ENCODE measurements around the gene FOXP1.

FOXP1 gene

DNA sequence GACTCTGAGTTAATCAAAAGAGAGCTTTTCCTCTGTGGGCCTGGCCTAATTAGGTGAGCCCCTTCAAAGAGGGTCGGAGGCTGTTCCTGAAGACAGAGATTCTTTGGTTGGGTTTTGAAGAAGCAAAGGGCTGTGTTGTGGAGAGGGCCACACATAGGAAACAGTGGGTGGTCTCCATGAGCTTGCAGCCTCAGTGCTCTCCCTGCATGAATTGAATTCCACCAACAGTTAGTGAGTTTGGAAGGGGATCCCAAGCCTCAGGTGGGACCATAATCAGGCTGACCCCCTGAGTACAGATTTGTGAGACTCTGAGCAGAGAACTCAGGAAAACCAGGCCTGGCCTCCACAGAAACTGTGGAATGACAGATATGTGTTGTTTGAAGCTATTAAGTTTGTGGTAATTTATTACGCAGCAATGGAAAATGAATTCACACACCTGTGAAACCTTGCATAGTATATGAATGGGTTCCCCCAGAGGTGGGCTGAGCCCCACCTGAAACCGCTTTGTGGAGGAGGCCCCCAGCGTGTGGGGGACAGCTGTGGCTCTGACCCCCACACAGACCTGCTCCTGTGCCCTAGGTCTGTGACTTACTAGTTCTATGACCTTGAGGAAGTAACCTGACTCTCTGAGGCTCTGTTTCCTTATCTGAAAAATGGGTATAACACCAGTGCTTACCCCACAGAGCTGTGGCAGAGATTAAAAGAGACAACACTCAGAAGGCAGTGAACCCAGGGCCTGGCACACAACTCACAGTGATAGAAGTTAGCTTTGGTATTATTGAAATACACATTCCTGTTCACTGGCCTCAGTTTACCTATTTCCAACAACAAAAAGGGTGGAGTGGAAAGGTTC lies 431.3 kb downstream of the FOXP1 start:
- Histone ChIP-seq H3K36me3 (ENCODE audit: control insufficient read depth in 5 of 5, insufficient read depth in 5 of 5, low read length in 5 of 5) (no peaks in the 10 kb centered on the region), H3K4me1 (ENCODE audit: control insufficient read depth in 5 of 5, insufficient read depth in 5 of 5, low read length in 5 of 5) (peaks cover 0 to 5% (median 0%) of the 10 kb centered on the region in 5 donors), H3K4me3 (ENCODE audit: low read depth in 1 of 5, low read length in 5 of 5) (no peak overlapping the region), H3K9ac (ENCODE audit: low read length in 5 of 5) (no peak overlapping the region), H3K27me3 (ENCODE audit: control insufficient read depth in 5 of 5, insufficient read depth in 4 of 5, low read length in 5 of 5) (no peaks in the 10 kb centered on the region), H3K9me3 (ENCODE audit: control insufficient read depth in 5 of 5, low read length in 5 of 5) (no peaks in the 10 kb centered on the region), H3K27ac (ENCODE audit: low read depth, low read length) (no peak overlapping the region)

DNA sequence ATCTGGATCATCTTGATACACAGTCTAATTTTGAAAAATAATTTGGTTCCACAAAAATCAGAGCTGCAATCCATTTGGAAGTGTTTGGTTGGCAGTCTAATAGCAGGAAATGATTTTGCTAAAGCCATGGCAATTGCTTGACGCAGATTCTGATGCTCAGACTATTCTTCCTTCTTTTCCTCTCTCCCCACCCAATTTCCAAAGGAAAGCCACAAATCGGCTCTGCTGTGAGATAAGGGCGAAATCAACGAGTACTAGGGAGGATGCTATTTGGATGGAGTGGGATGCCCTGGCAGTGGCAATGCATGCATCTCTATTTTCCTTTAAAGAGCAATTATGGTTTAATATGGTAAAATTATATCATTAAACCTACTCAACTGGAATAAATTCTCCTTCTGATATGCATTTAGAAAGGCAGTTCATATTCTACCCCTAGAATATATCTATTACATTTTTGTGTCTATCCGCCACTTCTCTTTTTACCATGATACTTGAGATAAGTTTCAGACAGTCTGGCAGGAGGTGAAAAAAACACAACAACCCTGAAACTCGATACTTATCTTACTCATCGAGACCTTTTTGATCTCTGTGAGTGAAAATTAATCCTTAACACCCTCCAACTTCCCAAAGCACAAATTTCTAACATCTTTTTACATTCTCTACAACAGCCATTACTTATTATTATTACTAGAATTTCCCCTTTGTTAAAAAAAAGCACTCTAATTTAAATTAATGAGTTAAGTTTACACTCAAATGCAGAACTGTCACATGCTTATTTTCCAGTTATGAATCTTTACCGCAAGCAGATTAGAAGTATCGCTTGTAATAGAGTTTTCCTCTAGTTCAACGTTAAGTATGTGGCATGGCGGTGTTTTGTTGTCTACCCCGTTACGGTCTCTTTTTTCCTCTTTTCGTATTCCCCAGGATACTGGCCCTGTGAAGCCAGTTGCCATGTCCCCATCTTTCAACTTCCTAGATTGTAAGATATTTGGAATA lies 433.3 kb downstream of the FOXP1 start:
- Histone ChIP-seq H3K4me3 (ENCODE audit: low read depth in 1 of 5, low read length in 5 of 5) (no peak overlapping the region), H3K27ac (ENCODE audit: low read depth, low read length) (no peak overlapping the region), H3K9ac (ENCODE audit: low read length in 5 of 5) (no peak overlapping the region)

DNA sequence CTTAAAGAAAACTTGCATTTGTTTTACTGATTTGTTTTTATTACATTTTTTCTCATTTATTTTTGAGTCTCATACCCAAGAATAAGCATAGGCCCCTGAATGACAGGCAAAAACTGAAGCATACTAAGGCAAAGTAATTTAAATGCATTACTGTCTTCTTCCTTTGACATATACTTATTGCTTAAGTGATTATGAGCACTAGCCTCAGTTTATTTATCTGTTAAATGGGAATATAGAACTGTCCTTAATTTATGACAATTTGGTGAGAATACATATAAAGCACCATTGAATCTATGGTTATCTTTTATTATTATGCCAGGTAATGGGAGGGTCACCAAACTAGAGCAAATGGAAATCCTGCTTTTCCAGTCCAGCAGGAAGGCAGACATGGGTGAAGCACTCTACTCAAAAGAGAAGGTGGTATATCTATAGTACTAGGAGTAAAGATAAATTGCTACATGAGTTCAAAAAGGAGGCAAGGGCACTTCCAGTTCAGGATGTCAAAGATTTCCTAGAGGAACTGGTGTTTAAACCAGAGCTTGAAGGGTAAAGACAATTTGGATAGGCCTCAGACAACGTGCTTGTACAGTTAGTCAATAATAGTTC lies 435.0 kb downstream of the FOXP1 start:
- Histone ChIP-seq H3K4me1 (ENCODE audit: control insufficient read depth in 5 of 5, insufficient read depth in 5 of 5, low read length in 5 of 5) (peaks cover 0 to 11% (median 0%) of the 10 kb centered on the region in 5 donors), H3K27ac (ENCODE audit: low read depth, low read length) (no peak overlapping the region), H3K9ac (ENCODE audit: low read length in 5 of 5) (no peak overlapping the region), H3K9me3 (ENCODE audit: control insufficient read depth in 5 of 5, low read length in 5 of 5) (no peaks in the 10 kb centered on the region), H3K27me3 (ENCODE audit: control insufficient read depth in 5 of 5, insufficient read depth in 4 of 5, low read length in 5 of 5) (no peaks in the 10 kb centered on the region), H3K4me3 (ENCODE audit: low read depth in 1 of 5, low read length in 5 of 5) (no peak overlapping the region), H3K36me3 (ENCODE audit: control insufficient read depth in 5 of 5, insufficient read depth in 5 of 5, low read length in 5 of 5) (no peaks in the 10 kb centered on the region)

More for the DNA sequence above, 433.3 kb downstream of the FOXP1 start:
- Histone ChIP-seq H3K27me3 (ENCODE audit: control insufficient read depth in 5 of 5, insufficient read depth in 4 of 5, low read length in 5 of 5) (no peaks in the 10 kb centered on the region), H3K36me3 (ENCODE audit: control insufficient read depth in 5 of 5, insufficient read depth in 5 of 5, low read length in 5 of 5) (no peaks in the 10 kb centered on the region), H3K9me3 (ENCODE audit: control insufficient read depth in 5 of 5, low read length in 5 of 5) (no peaks in the 10 kb centered on the region), H3K4me1 (ENCODE audit: control insufficient read depth in 5 of 5, insufficient read depth in 5 of 5, low read length in 5 of 5) (peaks cover 0 to 11% (median 0%) of the 10 kb centered on the region in 5 donors)

DNA sequence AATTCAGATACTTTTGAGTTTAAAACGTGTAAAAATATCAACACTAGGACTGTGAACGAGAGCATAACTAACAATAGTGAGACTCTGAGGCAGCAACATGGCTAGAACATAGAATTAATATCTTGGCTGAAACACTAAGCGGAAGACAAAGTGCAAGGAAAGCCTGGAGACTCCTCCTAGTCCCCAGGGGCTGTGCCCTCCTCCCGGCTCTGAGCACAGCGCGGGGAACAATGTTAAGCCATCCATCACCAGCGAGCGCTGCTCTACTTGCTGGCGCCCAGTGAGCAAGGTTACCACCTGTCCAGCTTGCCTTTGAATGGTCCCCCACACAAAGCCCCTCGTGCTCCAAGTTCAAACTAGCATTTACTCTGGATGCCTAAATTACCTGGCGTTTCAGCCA lies 436.9 kb downstream of the FOXP1 start:
- Histone ChIP-seq H3K4me3 (ENCODE audit: low read depth in 1 of 5, low read length in 5 of 5) (no peak overlapping the region), H3K9ac (ENCODE audit: low read length in 5 of 5) (no peak overlapping the region), H3K36me3 (ENCODE audit: control insufficient read depth in 5 of 5, insufficient read depth in 5 of 5, low read length in 5 of 5) (no peaks in the 10 kb centered on the region), H3K4me1 (ENCODE audit: control insufficient read depth in 5 of 5, insufficient read depth in 5 of 5, low read length in 5 of 5) (peaks cover 0 to 16% (median 7%) of the 10 kb centered on the region in 5 donors), H3K27me3 (ENCODE audit: control insufficient read depth in 5 of 5, insufficient read depth in 4 of 5, low read length in 5 of 5) (no peaks in the 10 kb centered on the region), H3K27ac (ENCODE audit: low read depth, low read length) (no peak overlapping the region), H3K9me3 (ENCODE audit: control insufficient read depth in 5 of 5, low read length in 5 of 5) (peaks cover 0 to 4% (median 0%) of the 10 kb centered on the region in 5 donors)

GRCh38 chr3:71145954-71146353 lies 437.6 kb downstream of the FOXP1 start:
- Histone ChIP-seq H3K4me3 (ENCODE audit: low read depth in 1 of 5, low read length in 5 of 5) (no peak overlapping the region), H3K27me3 (ENCODE audit: control insufficient read depth in 5 of 5, insufficient read depth in 4 of 5, low read length in 5 of 5) (no peaks in the 10 kb centered on the region), H3K36me3 (ENCODE audit: control insufficient read depth in 5 of 5, insufficient read depth in 5 of 5, low read length in 5 of 5) (no peaks in the 10 kb centered on the region)

GRCh38 chr3:71144525-71145253 lies 438.8 kb downstream of the FOXP1 start:
- H3K27me3 ChIP-seq (ENCODE audit: control insufficient read depth in 5 of 5, insufficient read depth in 4 of 5, low read length in 5 of 5), result no peaks in the 10 kb centered on the region
- H3K9me3 ChIP-seq (ENCODE audit: control insufficient read depth in 5 of 5, low read length in 5 of 5), result peaks cover 0 to 4% (median 0%) of the 10 kb centered on the region in 5 donors
- H3K36me3 ChIP-seq (ENCODE audit: control insufficient read depth in 5 of 5, insufficient read depth in 5 of 5, low read length in 5 of 5), result no peaks in the 10 kb centered on the region
- no peak overlapping the region for H3K4me3 ChIP-seq (ENCODE audit: low read depth in 1 of 5, low read length in 5 of 5)
- no peak overlapping the region for H3K9ac ChIP-seq (ENCODE audit: low read length in 5 of 5)
- peaks cover 0 to 16% (median 7%) of the 10 kb centered on the region in 5 donors for H3K4me1 ChIP-seq (ENCODE audit: control insufficient read depth in 5 of 5, insufficient read depth in 5 of 5, low read length in 5 of 5)
- no peak overlapping the region for H3K27ac ChIP-seq (ENCODE audit: low read depth, low read length)

More at GRCh38 chr3:71145954-71146353, 437.6 kb downstream of the FOXP1 start:
- Histone ChIP-seq H3K9me3 (ENCODE audit: control insufficient read depth in 5 of 5, low read length in 5 of 5) (peaks cover 0 to 4% (median 0%) of the 10 kb centered on the region in 5 donors), H3K4me1 (ENCODE audit: control insufficient read depth in 5 of 5, insufficient read depth in 5 of 5, low read length in 5 of 5) (peaks cover 0 to 16% (median 7%) of the 10 kb centered on the region in 5 donors), H3K9ac (ENCODE audit: low read length in 5 of 5) (no peak overlapping the region), H3K27ac (ENCODE audit: low read depth, low read length) (no peak overlapping the region)

DNA sequence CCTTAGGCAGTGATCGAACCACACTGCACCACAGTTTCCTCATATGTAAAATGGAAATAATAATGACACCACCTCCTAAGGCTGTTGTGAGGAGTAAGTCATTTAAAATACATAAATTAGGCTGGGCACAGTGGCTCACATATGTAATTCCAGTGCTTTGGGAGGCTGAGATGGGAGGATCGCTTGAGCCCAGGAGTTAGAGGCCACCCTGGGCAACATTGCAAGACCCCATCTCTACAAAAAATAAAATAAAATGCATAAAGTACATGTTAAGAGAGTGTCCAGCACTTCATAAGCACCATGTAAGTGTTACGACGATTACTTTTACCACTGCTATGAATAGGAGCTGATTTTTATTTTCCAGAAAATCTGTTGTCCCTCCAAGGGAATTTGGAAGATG lies 440.0 kb downstream of the FOXP1 start:
- H3K27ac ChIP-seq (ENCODE audit: low read depth, low read length), result no peak overlapping the region

GRCh38 chr3:71142441-71143161 lies 440.9 kb downstream of the FOXP1 start:
- H3K9me3 ChIP-seq (ENCODE audit: control insufficient read depth in 5 of 5, low read length in 5 of 5), result peaks cover 0 to 4% (median 0%) of the 10 kb centered on the region in 5 donors
- no peak overlapping the region for H3K27ac ChIP-seq (ENCODE audit: low read depth, low read length)
- no peak overlapping the region for H3K9ac ChIP-seq (ENCODE audit: low read length in 5 of 5)
- no peaks in the 10 kb centered on the region for H3K27me3 ChIP-seq (ENCODE audit: control insufficient read depth in 5 of 5, insufficient read depth in 4 of 5, low read length in 5 of 5)
- no peaks in the 10 kb centered on the region for H3K36me3 ChIP-seq (ENCODE audit: control insufficient read depth in 5 of 5, insufficient read depth in 5 of 5, low read length in 5 of 5)
- H3K4me3 ChIP-seq (ENCODE audit: low read depth in 1 of 5, low read length in 5 of 5), result no peak overlapping the region
- H3K4me1 ChIP-seq (ENCODE audit: control insufficient read depth in 5 of 5, insufficient read depth in 5 of 5, low read length in 5 of 5), result peaks cover 0 to 16% (median 7%) of the 10 kb centered on the region in 5 donors

More for the DNA sequence above, 440.0 kb downstream of the FOXP1 start:
- Histone ChIP-seq H3K9ac (ENCODE audit: low read length in 5 of 5) (no peak overlapping the region), H3K9me3 (ENCODE audit: control insufficient read depth in 5 of 5, low read length in 5 of 5) (peaks cover 0 to 4% (median 0%) of the 10 kb centered on the region in 5 donors), H3K27me3 (ENCODE audit: control insufficient read depth in 5 of 5, insufficient read depth in 4 of 5, low read length in 5 of 5) (no peaks in the 10 kb centered on the region), H3K36me3 (ENCODE audit: control insufficient read depth in 5 of 5, insufficient read depth in 5 of 5, low read length in 5 of 5) (no peaks in the 10 kb centered on the region), H3K4me1 (ENCODE audit: control insufficient read depth in 5 of 5, insufficient read depth in 5 of 5, low read length in 5 of 5) (peaks cover 0 to 16% (median 7%) of the 10 kb centered on the region in 5 donors), H3K4me3 (ENCODE audit: low read depth in 1 of 5, low read length in 5 of 5) (no peak overlapping the region)

- H3K9me3 ChIP-seq (ENCODE audit: control insufficient read depth in 5 of 5, low read length in 5 of 5), result peaks cover 0 to 4% (median 0%) of the 10 kb centered on the region in 5 donors
- H3K9ac ChIP-seq (ENCODE audit: low read length in 5 of 5), result no peak overlapping the region
- H3K27me3 ChIP-seq (ENCODE audit: control insufficient read depth in 5 of 5, insufficient read depth in 4 of 5, low read length in 5 of 5), result no peaks in the 10 kb centered on the region
- no peak overlapping the region for H3K27ac ChIP-seq (ENCODE audit: low read depth, low read length)
- no peaks in the 10 kb centered on the region for H3K36me3 ChIP-seq (ENCODE audit: control insufficient read depth in 5 of 5, insufficient read depth in 5 of 5, low read length in 5 of 5)
- no peak overlapping the region for H3K4me3 ChIP-seq (ENCODE audit: low read depth in 1 of 5, low read length in 5 of 5)
- H3K4me1 ChIP-seq (ENCODE audit: control insufficient read depth in 5 of 5, insufficient read depth in 5 of 5, low read length in 5 of 5), result peaks cover 0 to 11% (median 8%) of the 10 kb centered on the region in 5 donors
These were observed 443.1 kb downstream of the FOXP1 start for GRCh38 chr3:71140477-71140876.

Data from subcutaneous abdominal adipose tissue (tissue), 5 donors.